Measurements from ENCODE around the gene CPT1C.

DNA sequence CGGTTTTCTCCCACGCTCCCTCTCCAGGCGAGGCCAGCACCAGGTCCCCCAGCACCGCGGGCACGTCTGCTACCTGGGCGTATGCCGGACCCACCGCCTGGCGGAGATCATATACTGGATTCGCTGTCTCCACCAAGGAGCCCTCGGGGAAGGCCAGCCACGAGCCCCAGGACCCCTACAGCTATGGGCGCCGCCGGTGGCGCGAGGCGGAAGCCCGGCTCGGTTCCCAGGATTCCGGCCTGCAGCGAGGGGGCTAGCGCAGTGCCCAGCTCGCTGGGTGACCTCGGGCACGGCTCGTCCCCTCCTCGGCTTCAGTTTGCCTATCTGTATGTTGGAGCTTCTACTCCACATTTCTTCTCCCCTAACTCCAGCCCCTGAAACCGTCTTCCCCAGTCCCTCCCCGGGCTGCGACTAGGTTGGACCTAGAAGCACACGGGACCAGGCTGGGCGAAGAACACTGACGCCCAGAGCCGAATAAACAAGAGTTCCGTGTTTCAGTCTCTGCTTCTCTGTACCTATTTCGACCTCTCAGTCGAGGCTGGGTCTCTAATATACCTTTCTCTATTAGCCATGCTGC is 749 bp upstream of the CPT1C start:
- TF ChIP-seq, protein P1, sequence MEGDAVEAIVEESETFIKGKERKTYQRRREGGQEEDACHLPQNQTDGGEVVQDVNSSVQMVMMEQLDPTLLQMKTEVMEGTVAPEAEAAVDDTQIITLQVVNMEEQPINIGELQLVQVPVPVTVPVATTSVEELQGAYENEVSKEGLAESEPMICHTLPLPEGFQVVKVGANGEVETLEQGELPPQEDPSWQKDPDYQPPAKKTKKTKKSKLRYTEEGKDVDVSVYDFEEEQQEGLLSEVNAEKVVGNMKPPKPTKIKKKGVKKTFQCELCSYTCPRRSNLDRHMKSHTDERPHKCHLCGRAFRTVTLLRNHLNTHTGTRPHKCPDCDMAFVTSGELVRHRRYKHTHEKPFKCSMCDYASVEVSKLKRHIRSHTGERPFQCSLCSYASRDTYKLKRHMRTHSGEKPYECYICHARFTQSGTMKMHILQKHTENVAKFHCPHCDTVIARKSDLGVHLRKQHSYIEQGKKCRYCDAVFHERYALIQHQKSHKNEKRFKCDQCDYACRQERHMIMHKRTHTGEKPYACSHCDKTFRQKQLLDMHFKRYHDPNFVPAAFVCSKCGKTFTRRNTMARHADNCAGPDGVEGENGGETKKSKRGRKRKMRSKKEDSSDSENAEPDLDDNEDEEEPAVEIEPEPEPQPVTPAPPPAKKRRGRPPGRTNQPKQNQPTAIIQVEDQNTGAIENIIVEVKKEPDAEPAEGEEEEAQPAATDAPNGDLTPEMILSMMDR (IDR thresholded peaks at IDR 0.05) = no peak
- TF ChIP-seq EZH2 (IDR thresholded peaks at IDR 0.05) (no peak), EZH2phosphoT487 (IDR thresholded peaks at IDR 0.05) (no peak)
